ENCODE results near the gene PRRT1.
A peak's percentile ranks its signal among the peaks of the same experiment; 100 is the strongest.

PRRT1 gene

GRCh38 chr6:32179766-32180405, 28.1 kb upstream of the PRRT1 start:
- TF ChIP-seq CTCF (IDR thresholded peaks at IDR 0.05): no peak
- no peak for TF ChIP-seq ZFX (IDR thresholded peaks at IDR 0.05; ENCODE audit: borderline replicate concordance)
- H3K27ac ChIP-seq: peak overlapping the region; percentile 99

GRCh38 chr6:32178547-32179440, 27.1 kb upstream of the PRRT1 start:
- TF ChIP-seq ZFX (IDR thresholded peaks at IDR 0.05; ENCODE audit: borderline replicate concordance): no peak
- no peak for TF ChIP-seq CTCF (IDR thresholded peaks at IDR 0.05)
- peak overlapping the region; percentile 99 for H3K27ac ChIP-seq

- TF ChIP-seq ZFX (IDR thresholded peaks at IDR 0.05; ENCODE audit: borderline replicate concordance): no peak
- TF ChIP-seq CTCF (IDR thresholded peaks at IDR 0.05): no peak
- peak within 1 kb of the TSS; percentile 99 for H3K27ac ChIP-seq
These were observed 26.2 kb upstream of the PRRT1 start, which contains the start of gene RNF5 for GRCh38 chr6:32177788-32178546. Gene RNF5, plus strand, starts transcription at chr6:32178405. Its CDS starts 107 bp downstream, at chr6:32178512.

GRCh38 chr6:32177183-32177787, 25.5 kb upstream of the PRRT1 start:
- peak overlapping the region; percentile 99 for H3K27ac ChIP-seq
- TF ChIP-seq ZFX (IDR thresholded peaks at IDR 0.05; ENCODE audit: borderline replicate concordance) (no peak), CTCF (IDR thresholded peaks at IDR 0.05) (no peak)

- peak overlapping the region; percentile 99 for H3K27ac ChIP-seq
- no peak for TF ChIP-seq ZFX (IDR thresholded peaks at IDR 0.05; ENCODE audit: borderline replicate concordance)
These were observed 24.9 kb upstream of the PRRT1 start for GRCh38 chr6:32176476-32177182.

GRCh38 chr6:32175711-32176475, 24.2 kb upstream of the PRRT1 start, which contains the start of gene AGPAT1:
Gene AGPAT1, minus strand, starts transcription at chr6:32176084. Its CDS starts 4,588 bp downstream, at chr6:32171496.
- H3K27ac ChIP-seq: peak within 1 kb of the TSS; percentile 99
- TF ChIP-seq ZFX (IDR thresholded peaks at IDR 0.05; ENCODE audit: borderline replicate concordance) (no peak), CTCF (IDR thresholded peaks at IDR 0.05) (no peak)

All from 22Rv1 (cell line).